ENCODE measurements around the gene IQGAP3. TPM values are rescaled to one million over a fixed set of nuclear protein-coding genes. Genes with fewer than 3 reads are reported as not detected.

Gene IQGAP3
- total and polyA plus RNA-seq, 2 donors (not counting 1 experiment from before 2014, with no cell fraction given), result 0.07 to 0.12 TPM

- peaks cover 39% of the 10 kb centered on the region for H3K4me1 Mint-ChIP-seq
- peaks cover 22 to 24% of the 10 kb centered on the region in 2 donors for H3K4me1 ChIP-seq (ENCODE audit: control insufficient read depth in 2 of 2, insufficient read depth in 2 of 2, low read length in 2 of 2)
- H3K79me2 ChIP-seq (ENCODE audit: control insufficient read depth, insufficient read depth, low read length), result peaks cover 34% of the 10 kb centered on the region
- H3K4me2 ChIP-seq (replicated peaks; ENCODE audit: low read depth, low read length, poor library complexity, severe bottlenecking), result no peak overlapping the region
- ATAC-seq (ENCODE audit: low read depth) (no peak), DNase-seq (no peak)
- no peak overlapping the region for H3K4me3 ChIP-seq (ENCODE audit: control extremely low read depth in 1 of 5, extremely low read depth in 1 of 5, insufficient read depth in 1 of 5, low read depth in 2 of 5, low read length in 4 of 5)
- H3K27me3 Mint-ChIP-seq, result no peaks in the 10 kb centered on the region
- H3K9me3 Mint-ChIP-seq (ENCODE audit: insufficient read depth), result no peaks in the 10 kb centered on the region
- ChIA-PET POLR2A (interaction anchor here (0.9 kb wide), 1 partner anchor 98 kb away, joined by 3 read pairs; the partner anchor contains the start of gene MEF2D), CTCF (interaction anchor here (1.0 to 10.9 kb wide), 7 partner anchors 8 to 144 kb away, joined by 3 to 80 read pairs (median 5); no protein-coding TSS in a partner anchor)
- H3K27me3 ChIP-seq (replicated peaks in 1 of 4; ENCODE audit: control extremely low read depth in 1 of 4, control insufficient read depth in 3 of 4, insufficient read depth in 4 of 4, low read length in 3 of 4), result no peaks in the 10 kb centered on the region
- intact Hi-C loops (cut with micrococcal nuclease), result no loop called here
- H3K27ac ChIP-seq (ENCODE audit: low read length in 2 of 2), result peak overlapping the region in 1 of 2 donors; percentile 50
- H2AFZ ChIP-seq (ENCODE audit: insufficient read depth, low read depth, low read length, poor library complexity, severe bottlenecking), result no peak overlapping the region
- no peaks in the 10 kb centered on the region for H4K20me1 ChIP-seq (ENCODE audit: control insufficient read depth, insufficient read depth, low read length, poor library complexity, severe bottlenecking)
- TF ChIP-seq EZH2 (IDR thresholded peaks at IDR 0.05; ENCODE audit: borderline replicate concordance, insufficient read depth, low read depth, low read length, poor library complexity, severe bottlenecking), result no peak
- TF ChIP-seq CTCF (IDR thresholded peaks at IDR 0.05), result no peak
- H3K9ac ChIP-seq (ENCODE audit: low read length), result no peak overlapping the region
- WGBS (ENCODE audit: insufficient coverage), result no CpG with 5 or more reads among the region's 4 CpGs
- H3K36me3 ChIP-seq (replicated peaks in 1 of 2; ENCODE audit: control extremely low read depth in 1 of 2, control insufficient read depth in 1 of 2, extremely low read depth in 1 of 2, insufficient read depth in 2 of 2, low read length in 1 of 2), result peaks cover 0 to 43% of the 10 kb centered on the region in 2 experiments
- H3K4me3 Mint-ChIP-seq, result no peak overlapping the region
- peak overlapping the region; percentile 10 for H3K27ac Mint-ChIP-seq
- H3K9me3 ChIP-seq (ENCODE audit: control extremely low read depth in 1 of 3, control insufficient read depth in 2 of 3, insufficient read depth in 1 of 3, low read length in 2 of 3), result no peaks in the 10 kb centered on the region
These were observed 26.5 kb upstream of the IQGAP3 start for GRCh38 chr1:156598731-156599432.

- no peaks in the 10 kb centered on the region for H3K9me3 ChIP-seq (ENCODE audit: control extremely low read depth in 1 of 3, control insufficient read depth in 2 of 3, insufficient read depth in 1 of 3, low read length in 2 of 3)
- Mint-ChIP-seq H3K27ac (no peak overlapping the region), H3K27me3 (no peaks in the 10 kb centered on the region), H3K4me1 (peaks cover 37% of the 10 kb centered on the region), H3K9me3 (ENCODE audit: insufficient read depth) (no peaks in the 10 kb centered on the region), H3K4me3 (peak overlapping the region; percentile 0)
- CTCF ChIA-PET, result interaction anchor here (1.4 to 10.9 kb wide), 4 partner anchors 12 to 117 kb away, joined by 4 to 80 read pairs (median 14); no protein-coding TSS in a partner anchor
- H3K27ac ChIP-seq (ENCODE audit: low read length in 2 of 2), result no peak overlapping the region
- intact Hi-C loops (cut with micrococcal nuclease), result no loop called here
- H3K9ac ChIP-seq (ENCODE audit: low read length), result no peak overlapping the region
- H3K79me2 ChIP-seq (ENCODE audit: control insufficient read depth, insufficient read depth, low read length), result peaks cover 30% of the 10 kb centered on the region
- no peaks in the 10 kb centered on the region for H3K27me3 ChIP-seq (replicated peaks in 1 of 4; ENCODE audit: control extremely low read depth in 1 of 4, control insufficient read depth in 3 of 4, insufficient read depth in 4 of 4, low read length in 3 of 4)
- H2AFZ ChIP-seq (ENCODE audit: insufficient read depth, low read depth, low read length, poor library complexity, severe bottlenecking), result no peak overlapping the region
- no peak for ATAC-seq (ENCODE audit: low read depth)
- WGBS (ENCODE audit: insufficient coverage), result 93% methylated on average over 5 of the region's 5 CpGs
- H3K4me1 ChIP-seq (ENCODE audit: control insufficient read depth in 2 of 2, insufficient read depth in 2 of 2, low read length in 2 of 2), result peaks cover 22 to 24% of the 10 kb centered on the region in 2 donors
- TF ChIP-seq EZH2 (IDR thresholded peaks at IDR 0.05; ENCODE audit: borderline replicate concordance, insufficient read depth, low read depth, low read length, poor library complexity, severe bottlenecking) (no peak), CTCF (IDR thresholded peaks at IDR 0.05) (no peak)
- no peak for DNase-seq
- POLR2A ChIA-PET, result no interaction called here
- H3K4me3 ChIP-seq (ENCODE audit: control extremely low read depth in 1 of 5, extremely low read depth in 1 of 5, insufficient read depth in 1 of 5, low read depth in 2 of 5, low read length in 4 of 5), result no peak overlapping the region
- H3K4me2 ChIP-seq (replicated peaks; ENCODE audit: low read depth, low read length, poor library complexity, severe bottlenecking), result no peak overlapping the region
- peaks cover 0 to 49% of the 10 kb centered on the region in 2 experiments for H3K36me3 ChIP-seq (replicated peaks in 1 of 2; ENCODE audit: control extremely low read depth in 1 of 2, control insufficient read depth in 1 of 2, extremely low read depth in 1 of 2, insufficient read depth in 2 of 2, low read length in 1 of 2)
- H4K20me1 ChIP-seq (ENCODE audit: control insufficient read depth, insufficient read depth, low read length, poor library complexity, severe bottlenecking), result no peaks in the 10 kb centered on the region
These were observed 25.8 kb upstream of the IQGAP3 start for GRCh38 chr1:156598125-156598524.
